Measurements from ENCODE around the gene HHAT.

The HHAT gene

GRCh38 chr1:210600421-210601159 is 271.9 kb downstream of the HHAT start:
- H3K9me3 Mint-ChIP-seq = no peaks in the 10 kb centered on the region
- no peak overlapping the region for H3K4me3 Mint-ChIP-seq
- DNase-seq (ENCODE audit: low spot score in 2 of 2) (no peak), ATAC-seq (no peak)
- no peak overlapping the region for H3K27ac Mint-ChIP-seq
- H3K36me3 Mint-ChIP-seq = no peaks in the 10 kb centered on the region
- H3K4me1 Mint-ChIP-seq = no peaks in the 10 kb centered on the region

- ATAC-seq (no peak), DNase-seq (ENCODE audit: low spot score in 2 of 2) (no peak)
- no peaks in the 10 kb centered on the region for H3K36me3 Mint-ChIP-seq
- no peak overlapping the region for H3K27ac Mint-ChIP-seq
- H3K4me3 Mint-ChIP-seq = no peak overlapping the region
- H3K4me1 Mint-ChIP-seq = no peaks in the 10 kb centered on the region
- peaks cover 7% of the 10 kb centered on the region for H3K9me3 Mint-ChIP-seq
Observed at GRCh38 chr1:210603123-210603522, 274.4 kb downstream of the HHAT start.

GRCh38 chr1:210605099-210605498 is 276.4 kb downstream of the HHAT start:
- H3K4me3 Mint-ChIP-seq = no peak overlapping the region
- H3K36me3 Mint-ChIP-seq = no peaks in the 10 kb centered on the region
- H3K4me1 Mint-ChIP-seq = no peaks in the 10 kb centered on the region
- no peak overlapping the region for H3K27ac Mint-ChIP-seq
- peaks cover 7% of the 10 kb centered on the region for H3K9me3 Mint-ChIP-seq
- DNase-seq (ENCODE audit: low spot score in 2 of 2) (no peak), ATAC-seq (no peak)

GRCh38 chr1:210607361-210607760 is 278.7 kb downstream of the HHAT start:
- ATAC-seq (no peak), DNase-seq (ENCODE audit: low spot score in 2 of 2) (no peak)
- H3K27ac Mint-ChIP-seq = no peak overlapping the region
- H3K4me1 Mint-ChIP-seq = no peaks in the 10 kb centered on the region
- no peak overlapping the region for H3K4me3 Mint-ChIP-seq
- H3K36me3 Mint-ChIP-seq = no peaks in the 10 kb centered on the region
- H3K9me3 Mint-ChIP-seq = peaks cover 7% of the 10 kb centered on the region

GRCh38 chr1:210608767-210609166 is 280.1 kb downstream of the HHAT start:
- Mint-ChIP-seq H3K9me3 (peaks cover 7% of the 10 kb centered on the region), H3K4me3 (no peak overlapping the region), H3K4me1 (no peaks in the 10 kb centered on the region), H3K27ac (no peak overlapping the region), H3K36me3 (no peaks in the 10 kb centered on the region)
- no peak for ATAC-seq
- DNase-seq (ENCODE audit: low spot score in 2 of 2) = no peak

GRCh38 chr1:210616356-210616755 is 287.7 kb downstream of the HHAT start:
- Mint-ChIP-seq H3K36me3 (no peaks in the 10 kb centered on the region), H3K9me3 (no peaks in the 10 kb centered on the region), H3K4me1 (no peaks in the 10 kb centered on the region), H3K27ac (no peak overlapping the region), H3K4me3 (no peak overlapping the region)
- ATAC-seq (no peak), DNase-seq (ENCODE audit: low spot score in 2 of 2) (no peak)

GRCh38 chr1:210617293-210617692 is 288.6 kb downstream of the HHAT start:
- Mint-ChIP-seq H3K4me3 (no peak overlapping the region), H3K27ac (no peak overlapping the region), H3K4me1 (no peaks in the 10 kb centered on the region), H3K36me3 (no peaks in the 10 kb centered on the region), H3K9me3 (no peaks in the 10 kb centered on the region)
- DNase-seq (ENCODE audit: low spot score in 2 of 2) (no peak), ATAC-seq (no peak)

- DNase-seq (ENCODE audit: low spot score in 2 of 2) (no peak), ATAC-seq (no peak)
- H3K36me3 Mint-ChIP-seq = no peaks in the 10 kb centered on the region
- no peaks in the 10 kb centered on the region for H3K9me3 Mint-ChIP-seq
- H3K4me3 Mint-ChIP-seq = no peak overlapping the region
- no peaks in the 10 kb centered on the region for H3K4me1 Mint-ChIP-seq
- no peak overlapping the region for H3K27ac Mint-ChIP-seq
Observed at GRCh38 chr1:210618369-210618768, 289.7 kb downstream of the HHAT start.

- no peak for ATAC-seq
- no peaks in the 10 kb centered on the region for H3K9me3 Mint-ChIP-seq
- H3K27ac Mint-ChIP-seq = no peak overlapping the region
- no peak for DNase-seq (ENCODE audit: low spot score in 2 of 2)
- H3K4me3 Mint-ChIP-seq = no peak overlapping the region
- no peaks in the 10 kb centered on the region for H3K4me1 Mint-ChIP-seq
- H3K36me3 Mint-ChIP-seq = no peaks in the 10 kb centered on the region
Observed at GRCh38 chr1:210620867-210621488, 292.3 kb downstream of the HHAT start.

- H3K27ac Mint-ChIP-seq = no peak overlapping the region
- H3K36me3 Mint-ChIP-seq = no peaks in the 10 kb centered on the region
- H3K9me3 Mint-ChIP-seq = no peaks in the 10 kb centered on the region
- no peaks in the 10 kb centered on the region for H3K4me1 Mint-ChIP-seq
- DNase-seq (ENCODE audit: low spot score in 2 of 2) (no peak), ATAC-seq (no peak)
- no peak overlapping the region for H3K4me3 Mint-ChIP-seq
Observed at GRCh38 chr1:210621712-210622111, 293.0 kb downstream of the HHAT start.

GRCh38 chr1:210624722-210625121 is 296.0 kb downstream of the HHAT start:
- DNase-seq (ENCODE audit: low spot score in 2 of 2) = no peak
- no peaks in the 10 kb centered on the region for H3K36me3 Mint-ChIP-seq
- H3K27ac Mint-ChIP-seq = no peak overlapping the region
- H3K4me3 Mint-ChIP-seq = no peak overlapping the region
- no peak for ATAC-seq
- H3K4me1 Mint-ChIP-seq = no peaks in the 10 kb centered on the region
- no peaks in the 10 kb centered on the region for H3K9me3 Mint-ChIP-seq

- no peaks in the 10 kb centered on the region for H3K9me3 Mint-ChIP-seq
- H3K36me3 Mint-ChIP-seq = no peaks in the 10 kb centered on the region
- H3K4me1 Mint-ChIP-seq = no peaks in the 10 kb centered on the region
- DNase-seq (ENCODE audit: low spot score in 2 of 2) (no peak), ATAC-seq (no peak)
- no peak overlapping the region for H3K4me3 Mint-ChIP-seq
- no peak overlapping the region for H3K27ac Mint-ChIP-seq
Observed at GRCh38 chr1:210625715-210626114, 297.0 kb downstream of the HHAT start.

- no peak overlapping the region for H3K4me3 Mint-ChIP-seq
- H3K4me1 Mint-ChIP-seq = no peaks in the 10 kb centered on the region
- no peaks in the 10 kb centered on the region for H3K9me3 Mint-ChIP-seq
- no peaks in the 10 kb centered on the region for H3K36me3 Mint-ChIP-seq
- ATAC-seq = no peak
- no peak overlapping the region for H3K27ac Mint-ChIP-seq
- no peak for DNase-seq (ENCODE audit: low spot score in 2 of 2)
Observed at GRCh38 chr1:210626341-210626740, 297.6 kb downstream of the HHAT start.

- Mint-ChIP-seq H3K27ac (no peak overlapping the region), H3K4me1 (no peaks in the 10 kb centered on the region), H3K36me3 (no peaks in the 10 kb centered on the region), H3K9me3 (no peaks in the 10 kb centered on the region), H3K4me3 (no peak overlapping the region)
- DNase-seq (ENCODE audit: low spot score in 2 of 2) (no peak), ATAC-seq (no peak)
Observed at GRCh38 chr1:210627755-210628154, 299.1 kb downstream of the HHAT start.

- no peak overlapping the region for H3K27ac Mint-ChIP-seq
- H3K9me3 Mint-ChIP-seq = no peaks in the 10 kb centered on the region
- no peaks in the 10 kb centered on the region for H3K36me3 Mint-ChIP-seq
- no peak overlapping the region for H3K4me3 Mint-ChIP-seq
- DNase-seq (ENCODE audit: low spot score in 2 of 2) = no peak
- no peak for ATAC-seq
- no peaks in the 10 kb centered on the region for H3K4me1 Mint-ChIP-seq
Observed at GRCh38 chr1:210629276-210629675, 300.6 kb downstream of the HHAT start.

- ATAC-seq = no peak
- Mint-ChIP-seq H3K4me1 (no peaks in the 10 kb centered on the region), H3K4me3 (no peak overlapping the region), H3K27ac (no peak overlapping the region), H3K9me3 (no peaks in the 10 kb centered on the region), H3K36me3 (no peaks in the 10 kb centered on the region)
- no peak for DNase-seq (ENCODE audit: low spot score in 2 of 2)
Observed at GRCh38 chr1:210631399-210631798, 302.7 kb downstream of the HHAT start.
